GM18873 (cell line): ENCODE data around the gene LRRIQ3.

Experiments
- ATAC-seq: cut with Tn5 transposase; IDR thresholded peaks from one replicate; pipeline ENCODE4 v1.9.1; 2021; ENCODE audit warnings: mild to moderate bottlenecking, moderate library complexity, moderate number of reproducible peaks; ENCODE audit not compliant: unreplicated experiment, low FRiP score

LRRIQ3 gene

GRCh38 chr1:74113333-74113732 is 84.6 kb downstream of the LRRIQ3 start:
- no peak for ATAC-seq

- no peak for ATAC-seq
Measured at GRCh38 chr1:74107394-74107793, 90.6 kb downstream of the LRRIQ3 start.

DNA sequence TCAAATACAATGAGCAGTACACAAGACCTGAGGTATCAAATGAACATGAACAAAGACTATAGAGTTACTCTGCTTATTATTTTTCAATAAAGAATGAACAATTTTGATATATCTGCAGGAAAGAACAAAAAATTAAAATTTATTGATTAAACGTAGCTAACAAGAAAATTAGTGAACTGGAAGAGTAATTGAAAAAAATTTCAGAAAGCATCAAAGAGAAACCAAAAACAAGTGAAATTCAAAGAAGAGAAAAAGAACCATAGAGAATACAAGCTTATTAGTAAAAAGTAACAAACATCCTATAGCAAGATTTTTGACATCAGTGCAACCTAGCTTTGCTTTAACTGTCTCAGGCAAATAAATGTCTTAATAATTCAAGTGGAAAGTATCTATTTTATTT is 106.6 kb downstream of the LRRIQ3 start:
- ATAC-seq: no peak

DNA sequence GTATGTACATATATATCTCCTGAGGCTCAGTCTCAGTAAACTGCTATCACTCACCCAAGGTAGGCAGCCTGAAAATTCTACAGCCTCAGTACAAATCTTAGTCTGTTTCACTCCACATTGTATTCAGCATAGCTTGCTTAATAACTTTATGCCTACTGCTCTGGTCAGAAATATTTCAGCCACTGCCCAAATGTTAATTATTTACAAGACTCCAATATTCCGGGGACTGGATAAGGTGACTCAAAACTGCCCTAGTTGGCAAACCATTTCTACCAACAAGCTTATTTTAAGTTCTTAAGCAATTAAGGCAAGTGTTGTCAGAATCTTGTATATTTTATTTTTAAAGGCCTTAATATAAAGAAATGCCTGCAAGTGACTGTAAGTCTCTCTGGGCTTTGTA is 114.8 kb downstream of the LRRIQ3 start:
- ATAC-seq: no peak

GRCh38 chr1:74065081-74065480 is 132.9 kb downstream of the LRRIQ3 start:
- ATAC-seq: no peak

DNA sequence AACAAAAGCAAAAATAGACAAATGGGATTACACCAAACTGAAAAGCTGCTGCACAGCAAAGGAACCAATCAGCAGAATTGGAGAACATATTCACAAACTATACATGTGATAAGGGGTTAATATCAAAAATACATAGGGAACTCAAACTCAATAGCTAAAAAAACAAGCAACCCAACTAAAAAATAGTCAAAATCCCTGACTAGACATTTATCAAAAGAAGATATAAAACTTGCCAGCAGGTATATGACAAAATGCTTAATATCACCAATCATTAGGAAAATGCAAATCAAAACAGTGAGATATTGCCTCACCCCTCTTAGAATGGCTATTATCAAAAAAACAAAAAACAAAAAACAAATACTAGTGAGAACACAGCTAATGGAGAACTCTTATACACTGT is 140.3 kb downstream of the LRRIQ3 start:
- no peak for ATAC-seq

DNA sequence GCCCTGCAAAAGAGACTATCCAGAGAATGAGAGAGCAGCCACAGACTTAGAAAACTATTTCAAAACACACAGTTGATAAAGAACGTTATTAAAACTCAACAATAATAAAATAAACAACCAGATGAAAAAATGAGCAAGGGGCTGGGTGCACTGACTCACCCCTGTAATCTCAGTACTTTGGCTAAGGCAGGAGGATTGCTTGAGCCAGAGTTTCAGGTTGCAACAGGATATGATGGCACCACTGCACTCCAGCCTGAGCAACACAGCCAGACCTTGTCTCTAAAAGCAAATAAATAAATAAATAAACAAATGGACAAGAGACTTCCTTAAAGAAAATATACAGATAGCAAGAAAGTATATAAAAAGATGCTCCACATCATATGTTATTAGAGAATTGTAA is 144.6 kb downstream of the LRRIQ3 start:
- no peak for ATAC-seq

DNA sequence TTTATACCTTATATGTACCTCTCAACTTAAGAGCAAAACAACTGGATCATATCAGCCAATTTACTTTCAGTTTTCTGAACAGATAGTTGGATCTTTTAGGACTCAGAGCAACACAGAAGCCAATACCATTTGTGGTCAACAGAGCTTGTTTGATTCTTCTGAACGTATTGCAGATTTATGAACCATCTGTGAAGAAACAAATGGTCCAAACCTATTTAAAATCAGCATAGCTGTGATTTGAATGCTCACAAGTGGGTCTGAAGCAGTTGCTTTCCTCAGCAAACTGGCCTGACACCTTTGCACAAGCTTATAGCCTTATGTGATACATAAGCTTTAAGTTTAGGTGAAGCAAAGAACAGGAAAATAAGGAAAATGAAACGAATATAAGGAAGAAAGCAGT is 147.6 kb downstream of the LRRIQ3 start:
- no peak for ATAC-seq

DNA sequence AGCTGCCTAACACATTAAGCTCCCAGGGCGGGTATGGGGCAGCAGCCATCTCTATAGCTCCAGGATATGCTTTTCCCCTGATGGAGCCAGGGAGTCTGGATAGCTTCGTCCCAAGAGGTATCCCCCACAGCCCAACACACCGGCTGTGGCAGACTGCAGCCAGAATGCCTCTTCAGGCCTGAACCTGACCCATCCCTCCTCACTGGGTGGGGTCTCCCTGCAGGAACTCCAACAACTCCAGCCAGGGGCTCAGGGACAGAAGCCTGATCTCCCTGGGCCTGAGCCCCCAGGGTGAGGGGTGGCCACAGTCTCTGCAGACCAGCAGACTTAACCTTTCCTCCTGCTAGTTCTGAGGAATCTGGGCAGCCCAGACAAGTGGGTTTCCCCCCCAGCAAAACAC is 159.9 kb downstream of the LRRIQ3 start:
- ATAC-seq: no peak

DNA sequence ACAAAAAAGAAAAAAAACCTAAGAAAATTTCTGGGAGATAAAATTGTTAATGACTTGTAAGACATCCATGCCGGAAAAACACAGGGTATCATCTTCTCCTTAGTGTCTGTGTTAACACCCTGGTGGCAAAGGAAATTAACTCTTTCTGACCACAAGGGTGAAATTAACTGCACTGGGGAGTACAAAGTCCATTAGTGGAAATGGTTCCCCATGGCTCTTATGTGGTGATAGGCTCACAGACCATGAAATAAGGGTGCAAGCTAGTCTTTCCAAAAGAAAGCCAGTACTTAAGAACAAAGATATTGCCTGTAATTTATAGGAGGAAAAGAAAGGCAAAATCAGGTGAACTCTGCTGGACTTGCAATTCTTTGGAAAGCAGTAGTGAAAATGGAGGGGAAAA is 185.4 kb downstream of the LRRIQ3 start:
- no peak for ATAC-seq

DNA sequence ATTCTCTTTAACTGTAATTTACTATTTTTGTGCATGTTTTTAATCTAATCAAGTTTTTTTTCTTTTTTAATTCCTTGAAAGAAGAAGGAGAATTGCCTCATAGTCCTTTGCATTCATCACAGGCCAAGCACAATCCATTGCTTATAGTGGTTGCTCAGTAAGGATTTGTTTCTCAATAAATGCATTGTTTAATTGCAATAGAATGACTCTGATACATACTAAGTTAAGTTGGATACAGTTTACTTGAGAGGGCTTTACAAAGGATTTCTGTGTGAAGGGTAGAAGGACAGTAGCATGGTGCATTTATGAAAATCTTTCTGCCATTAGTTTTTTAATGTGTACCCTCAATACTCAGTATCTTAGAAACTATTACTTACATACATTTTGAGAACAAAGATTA is 186.2 kb downstream of the LRRIQ3 start:
- no peak for ATAC-seq

DNA sequence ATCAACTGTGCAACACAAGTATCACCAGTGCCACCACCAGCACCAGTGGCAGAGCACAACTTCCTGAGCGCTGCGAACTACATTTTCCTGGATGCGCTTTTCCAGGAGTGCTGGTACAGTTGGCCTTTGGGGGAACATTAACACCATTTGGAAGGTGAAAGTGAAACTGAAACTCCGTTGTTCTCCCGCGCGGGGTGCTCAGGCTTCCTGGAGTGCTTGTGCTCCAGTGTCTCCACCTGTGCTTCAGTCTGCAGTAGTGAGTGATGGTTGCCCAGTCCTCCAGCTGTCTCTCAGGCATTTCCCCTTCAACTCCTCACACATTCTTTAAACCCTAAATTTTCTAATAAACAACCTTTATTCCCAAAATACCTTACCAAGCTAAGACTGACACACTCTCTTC is 187.8 kb downstream of the LRRIQ3 start:
- ATAC-seq: no peak

- no peak for ATAC-seq
Measured at GRCh38 chr1:74005533-74005932, 192.4 kb downstream of the LRRIQ3 start.

DNA sequence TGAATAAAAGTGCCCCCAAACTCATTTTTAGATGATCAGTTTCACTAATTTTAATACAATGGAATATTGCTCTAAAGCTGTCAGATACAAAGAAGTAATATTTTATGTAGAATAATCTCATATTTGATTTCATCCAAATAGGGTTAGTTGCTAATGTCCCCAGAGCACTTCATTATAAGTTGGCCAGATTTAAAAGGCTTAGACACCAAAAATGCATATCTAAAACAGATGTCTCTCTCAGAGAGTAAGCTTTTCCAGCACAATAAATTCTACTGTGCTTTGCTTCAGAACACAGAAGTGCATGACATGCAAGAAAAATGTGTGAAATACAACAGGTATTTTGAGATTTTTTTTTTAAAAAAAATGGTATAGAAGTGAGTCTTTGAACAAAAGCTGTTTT is 194.2 kb downstream of the LRRIQ3 start:
- ATAC-seq: no peak

DNA sequence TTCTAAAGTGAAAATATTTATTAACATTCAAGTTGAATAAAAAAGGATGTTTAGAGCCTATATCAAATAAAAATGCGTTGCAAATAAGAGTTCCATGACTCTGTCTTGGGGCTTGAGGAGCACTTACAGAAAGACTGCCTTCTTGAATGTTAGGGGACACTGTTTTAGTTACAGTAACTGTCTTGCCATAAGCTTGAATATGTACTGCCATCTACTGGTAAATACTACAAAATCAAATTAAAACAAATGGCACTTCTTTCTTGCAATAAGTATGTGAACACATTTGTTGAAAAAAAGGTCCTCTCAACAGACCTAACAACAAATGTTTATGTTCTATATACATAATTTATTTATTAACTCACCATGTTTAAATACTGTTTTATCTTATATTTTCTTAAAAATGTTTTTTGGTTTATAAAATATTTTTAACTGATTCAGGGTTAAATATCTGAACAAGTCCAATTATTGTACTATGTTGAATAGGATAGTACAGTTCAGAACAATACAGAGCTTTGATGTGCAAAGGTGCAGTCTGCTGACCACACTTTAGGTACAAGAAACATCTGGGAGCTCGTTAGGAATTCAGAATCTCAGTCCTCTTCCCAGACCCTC is 199.5 kb downstream of the LRRIQ3 start:
- no peak for ATAC-seq

DNA sequence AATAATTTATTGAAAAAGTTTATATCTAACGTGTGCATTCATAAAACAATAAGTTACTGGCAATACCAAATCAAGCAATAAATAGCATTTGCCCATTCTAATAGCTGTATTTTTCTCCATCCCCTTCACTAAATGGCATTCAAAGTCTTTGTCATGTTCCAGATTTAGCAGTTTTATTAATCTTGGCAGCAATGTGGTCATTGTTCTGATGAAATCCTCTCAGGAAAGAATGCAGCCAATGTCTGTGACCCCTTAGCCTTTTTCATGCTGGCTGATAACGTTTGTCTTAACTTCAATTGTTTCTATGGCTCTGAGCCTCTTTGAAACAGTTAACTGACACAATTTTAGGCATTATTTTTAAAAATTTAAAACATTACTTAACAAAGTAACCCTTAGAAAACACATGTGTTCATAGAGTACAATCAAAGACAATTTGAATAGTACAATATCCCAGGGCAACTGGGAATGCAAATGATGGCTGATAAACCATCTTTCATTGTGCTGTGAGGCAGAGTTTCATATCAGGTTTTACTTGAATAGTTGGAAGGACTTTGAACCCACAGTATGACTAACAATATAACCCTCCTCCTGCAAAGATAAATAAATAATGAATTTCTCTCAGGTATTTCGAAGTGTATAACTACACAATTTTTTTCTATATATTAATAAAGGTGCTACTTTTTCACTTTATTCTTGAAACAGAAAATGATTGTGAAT is 217.5 kb downstream of the LRRIQ3 start:
- ATAC-seq: no peak

DNA sequence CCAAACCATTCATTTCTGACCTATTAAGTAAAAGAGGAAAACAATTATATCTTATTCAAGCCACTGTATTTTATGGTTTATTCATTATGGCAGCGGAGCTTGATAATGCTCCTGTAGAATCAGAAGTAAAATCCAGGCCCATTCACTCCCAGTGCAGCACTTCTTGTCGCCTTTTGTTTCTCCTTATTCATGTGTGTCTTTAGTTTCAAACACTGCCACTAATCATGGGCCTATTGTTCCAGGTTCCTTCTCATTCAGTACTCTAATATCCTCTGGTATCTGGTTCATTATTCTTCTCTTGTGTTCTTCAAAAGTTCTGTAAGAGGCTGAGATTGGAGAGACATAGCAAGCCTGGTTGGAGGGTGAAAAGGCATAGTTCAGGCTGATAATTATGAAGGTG is 218.3 kb downstream of the LRRIQ3 start:
- ATAC-seq: no peak

- no peak for ATAC-seq
Measured at GRCh38 chr1:73978964-73979363, 219.0 kb downstream of the LRRIQ3 start.
